HepG2 (cell line): Measurements from ENCODE around the gene PDE5A. TPM values are rescaled to one million over a fixed set of nuclear protein-coding genes. Genes with fewer than 3 reads are reported as not detected.

ENCODE experiments used
- ATAC-seq: fragments of 200-7000 bp; cut with Tn5 transposase; 3 replicates; pipeline ENCODE4 v1.9.1; 2020; ENCODE audit warnings: mild to moderate bottlenecking, moderate library complexity
- BruUV-seq: library from RNA; stranded (reverse); fragments of 400-500 nt; replicated peaks from 2 replicates; lab custom pipeline; 2021; lab: Mats Ljungman, UMichigan
- CTCF ChIA-PET: fragments of 300-600 bp; formaldehyde crosslinking; extraction: SDS; loops from one replicate; lab custom pipeline; 2021; ENCODE audit warnings: low total read pairs, inconsistent platforms, low intra/inter-chr PET ratio; lab: Yijun Ruan, JAX
- POLR2A ChIA-PET: fragments of 350-600 bp; sonication (Branson Sonifier 250); formaldehyde crosslinking; loops from one replicate; lab custom pipeline; 2020; ENCODE audit warnings: antibody characterized with exemption, inconsistent platforms; lab: Yijun Ruan, JAX
- DNase-seq: peaks from one replicate; pipeline ENCODE4 v3.0.0-alpha.2; 2015; ENCODE audit warnings: low spot score
- FAIRE-seq: peaks from 3 replicates; lab custom pipeline; 2011; peaks lifted over from hg19 to GRCh38; lab: Jason Lieb, UNC
- H2AFZ ChIP-seq: one replicate; pipeline ENCODE4 v1.6.1; 2011; ENCODE audit warnings: low read length, inconsistent platforms
- H3K27ac ChIP-seq: fragments of 300-600 bp; 3 replicates; pipeline ENCODE4 v1.8.0; 2011; ENCODE audit warnings: mixed run types, mild to moderate bottlenecking, mixed read lengths, low read length, inconsistent platforms; ENCODE audit not compliant: insufficient read depth; ENCODE audit errors: extremely low read length
- H3K27me3 ChIP-seq, 2 experiments: fragments of 200-600 bp in 1 of 2; 2 replicates in 1 of 2; 3 replicates in 1 of 2; pipeline versions ENCODE4 v1.6.0 to v1.8.0; 2011; ENCODE audit warnings: low read length in 2 of 2, mild to moderate bottlenecking in 2 of 2, moderate library complexity in 2 of 2, inconsistent platforms in 1 of 2; ENCODE audit not compliant: insufficient read depth in 2 of 2, control insufficient read depth in 1 of 2
- H3K36me3 ChIP-seq, 2 experiments: fragments of 200-600 bp in 1 of 2; replicated peaks in 1 of 2; 2 replicates in 1 of 2; 3 replicates in 1 of 2; pipeline versions ENCODE4 v1.5.1 to v1.8.0; 2011; ENCODE audit warnings: low read length in 2 of 2, inconsistent platforms in 1 of 2; ENCODE audit not compliant: insufficient read depth in 2 of 2, control insufficient read depth in 1 of 2
- H3K4me1 ChIP-seq: 2 replicates; pipeline ENCODE4 v1.5.1; 2012; ENCODE audit warnings: low read length, inconsistent platforms; ENCODE audit not compliant: insufficient read depth
- H3K4me2 ChIP-seq: 2 replicates; pipeline ENCODE4 v1.6.0; 2011; ENCODE audit warnings: low read depth, low read length, inconsistent platforms
- H3K4me3 ChIP-seq, 3 experiments: fragments of 200-600 bp in 1 of 3; sonication (generic), shearing (Covaris generic) in 1 of 3; replicated peaks in 1 of 3; 2 replicates each; pipeline ENCODE4 v1.5.1; 2011 to 2016; ENCODE audit warnings: low read length in 3 of 3, inconsistent platforms in 2 of 3, low read depth in 2 of 3, mild to moderate bottlenecking in 2 of 3, control low read depth in 1 of 3, mixed read lengths in 1 of 3; ENCODE audit not compliant: insufficient read depth in 1 of 3
- H3K79me2 ChIP-seq: one replicate; pipeline ENCODE4 v1.6.1; 2011; ENCODE audit warnings: low read length, inconsistent platforms; ENCODE audit not compliant: insufficient read depth
- H3K9ac ChIP-seq: 2 replicates; pipeline ENCODE4 v1.6.0; 2011; ENCODE audit warnings: mild to moderate bottlenecking, low read depth, low read length, inconsistent platforms; ENCODE audit not compliant: insufficient read depth
- H3K9me3 ChIP-seq: 2 replicates; pipeline ENCODE4 v1.5.1; 2012; ENCODE audit warnings: mild to moderate bottlenecking, low read length
- H4K20me1 ChIP-seq: 2 replicates; pipeline ENCODE4 v1.6.0; 2011; ENCODE audit warnings: inconsistent platforms, mild to moderate bottlenecking, low read length, moderate library complexity; ENCODE audit not compliant: insufficient read depth
- BORCS8-MEF2B ChIP-seq: sonication (generic); formaldehyde crosslinking; IDR thresholded peaks from 2 replicates; pipeline ENCODE4 v1.8.0; 2022; ENCODE audit warnings: mild to moderate bottlenecking, missing genetic modification reagents
- HBP1 ChIP-seq: IDR thresholded peaks from 2 replicates; pipeline ENCODE4 v1.6.1; 2016; ENCODE audit warnings: low read depth, control low read depth
- MAX ChIP-seq: IDR thresholded peaks from 2 replicates; pipeline ENCODE4 v1.6.1; 2012; ENCODE audit warnings: inconsistent platforms
- MXD4 ChIP-seq: IDR thresholded peaks from 2 replicates; pipeline ENCODE4 v1.6.1; 2016; ENCODE audit warnings: mild to moderate bottlenecking, missing biosample characterization, missing genetic modification reagents
- NCOR1 ChIP-seq: fragments of 200-600 bp; sonication (generic); IDR thresholded peaks from 2 replicates; pipeline ENCODE4 v1.7.0; 2017; ENCODE audit warnings: antibody characterized with exemption, low read length, borderline replicate concordance
- REL ChIP-seq: sonication (generic); formaldehyde crosslinking; conservative IDR thresholded peaks from 2 replicates; pipeline ENCODE4 v1.8.0; 2022; ENCODE audit warnings: mild to moderate bottlenecking, missing genetic modification reagents, moderate library complexity
- RELA ChIP-seq: sonication (generic); formaldehyde crosslinking; IDR thresholded peaks from 2 replicates; pipeline ENCODE4 v1.4.0; 2020; ENCODE audit warnings: missing genetic modification reagents
- TIGD3 ChIP-seq: sonication (generic); formaldehyde crosslinking; IDR thresholded peaks from 2 replicates; pipeline ENCODE4 v1.5.1; 2020; ENCODE audit warnings: mild to moderate bottlenecking, missing genetic modification reagents, borderline replicate concordance
- ZBTB4 ChIP-seq: sonication (generic); formaldehyde crosslinking; IDR thresholded peaks from 2 replicates; pipeline ENCODE4 v1.4.0; 2020; ENCODE audit warnings: missing genetic modification reagents, mild to moderate bottlenecking, borderline replicate concordance
- ZNF235 ChIP-seq: sonication (generic); formaldehyde crosslinking; IDR thresholded peaks from 2 replicates; pipeline ENCODE4 v1.8.1; 2023; ENCODE audit warnings: mild to moderate bottlenecking, missing genetic modification reagents, borderline replicate concordance
- ZNF709 ChIP-seq: sonication (generic); formaldehyde crosslinking; IDR thresholded peaks from 2 replicates; pipeline ENCODE4 v1.5.0; 2020; ENCODE audit warnings: mild to moderate bottlenecking, missing genetic modification reagents
- ZNF773 ChIP-seq: sonication (generic); formaldehyde crosslinking; IDR thresholded peaks from 2 replicates; pipeline ENCODE4 v1.4.0; 2020; ENCODE audit warnings: missing genetic modification reagents, borderline replicate concordance
- WGBS: methylation state at CpG from one replicate; pipeline ENCODE4 v1.1.6; 2017; ENCODE audit warnings: low lambda C conversion rate; 5-methylcytosine and 5-hydroxymethylcytosine counted together
- in situ Hi-C: cut with HindIII; loops from 2 replicates; pipeline ENCODE4 v1.10.0; 2017; ENCODE audit warnings: low pct_unique_long_range_greater_than_20kb; ENCODE audit not compliant: extremely low pct_ligation_motif_present
- intact Hi-C: fragments of 100-400 bp; cut with micrococcal nuclease; formaldehyde crosslinking; loops from one replicate; pipeline ENCODE4 v1.10.0; 2022; ENCODE audit not compliant: unreplicated experiment
- polyA plus RNA-seq, 8 experiments: library from polyadenylated mRNA; depleted of rRNA in 3 of 8; stranded (reverse) in 7 of 8; unstranded in 1 of 8; fragments of >200 nt; fragmentation: Illumina TruSeq in 4 of 8; extraction: Trizol in 4 of 8; gene quantifications; 2 replicates each; pipeline versions ENCODE4 v1.2.1 to v1.2.3, GENCODE V29; 2011 to 2016; ENCODE audit warnings: low read depth in 4 of 8, missing spikeins in 1 of 8, mixed read lengths in 1 of 8; ENCODE audit not compliant: insufficient read depth in 1 of 8
- total RNA-seq, 5 experiments: library from RNA; depleted of rRNA; stranded (reverse); fragments of >200 nt; fragmentation: Illumina TruSeq; extraction: Trizol; gene quantifications; 2 replicates each; pipeline ENCODE4 v1.2.3, GENCODE V29; 2016; ENCODE audit warnings: low read depth in 1 of 5

Gene PDE5A
- total and polyA plus RNA-seq, 2 of the 13 experiments (the other 11 are each of a cell fraction or from before 2014, with no cell fraction given), result 0.22 to 0.44 TPM

- no peak for ATAC-seq
- H2AFZ ChIP-seq, result no peak overlapping the region
- in situ Hi-C loops, result no loop called here
- H3K4me2 ChIP-seq, result no peak overlapping the region
- no peaks in the 10 kb centered on the region for H3K9me3 ChIP-seq
- H3K4me1 ChIP-seq, result no peaks in the 10 kb centered on the region
- H3K79me2 ChIP-seq, result no peaks in the 10 kb centered on the region
- BruUV-seq, result no TSS peak
- H3K27me3 ChIP-seq, result no peaks in the 10 kb centered on the region
- CTCF ChIA-PET, result no interaction called here
- no peak overlapping the region for H3K4me3 ChIP-seq
- H3K9ac ChIP-seq, result no peak overlapping the region
- H4K20me1 ChIP-seq, result no peaks in the 10 kb centered on the region
- no peak overlapping the region for H3K27ac ChIP-seq
- POLR2A ChIA-PET, result no interaction called here
- H3K36me3 ChIP-seq, result no peaks in the 10 kb centered on the region
- FAIRE-seq, result no peak
- intact Hi-C loops, result no loop called here
- no peak for DNase-seq
- TF ChIP-seq ZNF709 (no peak), NCOR1 (no peak), RELA (CRISPR knock-in tag) (no peak), HBP1 (CRISPR knock-in tag) (no peak), MXD4 (CRISPR knock-in tag) (no peak), TIGD3 (no peak)
Observed at GRCh38 chr4:119671205-119671604, 42.6 kb upstream of the PDE5A start.

GRCh38 chr4:119667802-119668201, 39.2 kb upstream of the PDE5A start:
- no peak overlapping the region for H2AFZ ChIP-seq
- H4K20me1 ChIP-seq, result no peaks in the 10 kb centered on the region
- in situ Hi-C loops (no loop called here), intact Hi-C loops (no loop called here)
- FAIRE-seq, result no peak
- no peaks in the 10 kb centered on the region for H3K79me2 ChIP-seq
- H3K27me3 ChIP-seq, result no peaks in the 10 kb centered on the region
- BruUV-seq, result no TSS peak
- H3K36me3 ChIP-seq, result no peaks in the 10 kb centered on the region
- H3K9ac ChIP-seq, result no peak overlapping the region
- no peaks in the 10 kb centered on the region for H3K9me3 ChIP-seq
- ChIA-PET POLR2A (no interaction called here), CTCF (no interaction called here)
- no peak overlapping the region for H3K27ac ChIP-seq
- no peak for ATAC-seq
- H3K4me3 ChIP-seq, result no peak overlapping the region
- no peak for DNase-seq
- H3K4me1 ChIP-seq, result no peaks in the 10 kb centered on the region
- H3K4me2 ChIP-seq, result no peak overlapping the region
- 25% methylated on average over 3 of the region's 3 CpGs for WGBS
- TF ChIP-seq ZNF773 (CRISPR knock-in tag), result no peak
- TF ChIP-seq MAX, result no peak
- no peak for TF ChIP-seq ZNF235 (CRISPR knock-in tag)
- no peak for TF ChIP-seq REL (CRISPR knock-in tag)
- no peak for TF ChIP-seq ZBTB4 (CRISPR knock-in tag)
- no peak for TF ChIP-seq BORCS8-MEF2B (CRISPR knock-in tag)
